IMR-90 (cell line): ENCODE measurements around the gene FMN1. TPM values are rescaled to one million over a fixed set of nuclear protein-coding genes. Genes with fewer than 3 reads are reported as not detected.

Experiments
- ATAC-seq: fragments of 200-7000 bp; cut with Tn5 transposase; 2 replicates; pipeline ENCODE4 v1.9.1; 2020; ENCODE audit warnings: low read depth, mild to moderate bottlenecking, moderate library complexity
- BruUV-seq: library from RNA; stranded (reverse); fragments of 400-500 nt; replicated peaks from 2 replicates; lab custom pipeline; 2021; lab: Mats Ljungman, UMichigan
- CTCF ChIA-PET: fragments of 300-600 bp; formaldehyde crosslinking; extraction: SDS; loops from one replicate; lab custom pipeline; 2021; ENCODE audit warnings: antibody characterized with exemption; lab: Yijun Ruan, JAX
- POLR2A ChIA-PET: fragments of 300-600 bp; sonication (Branson Sonifier 250); formaldehyde crosslinking; loops from one replicate; lab custom pipeline; 2022; ENCODE audit warnings: antibody characterized with exemption; ENCODE audit not compliant: unreplicated experiment; lab: Charles Lee
- DNase-seq: peaks from one replicate; pipeline ENCODE4 v3.0.0; 2013
- H2AFZ ChIP-seq: replicated peaks from 2 replicates; pipeline ENCODE3; 2013; ENCODE audit warnings: low read length, mild to moderate bottlenecking; ENCODE audit not compliant: poor library complexity
- H2AK5ac ChIP-seq: 2 replicates; pipeline ENCODE4 v1.6.1; 2013; ENCODE audit warnings: low read depth, low read length, inconsistent platforms
- H2AK9ac ChIP-seq: replicated peaks from 2 replicates; pipeline ENCODE3; 2013; ENCODE audit warnings: mild to moderate bottlenecking, low read depth, low read length, moderate library complexity; ENCODE audit not compliant: poor library complexity
- H2BK120ac ChIP-seq: 2 replicates; pipeline ENCODE4 v1.6.1; 2013; ENCODE audit warnings: low read depth, low read length, inconsistent platforms
- H2BK15ac ChIP-seq: 3 replicates; pipeline ENCODE4 v1.6.1; 2013; ENCODE audit warnings: low read depth, low read length, inconsistent platforms
- H2BK20ac ChIP-seq: 2 replicates; pipeline ENCODE4 v1.6.1; 2013; ENCODE audit warnings: low read depth, mild to moderate bottlenecking, inconsistent platforms, low read length, moderate library complexity
- H2BK5ac ChIP-seq: 2 replicates; pipeline ENCODE4 v1.6.1; 2013; ENCODE audit warnings: mild to moderate bottlenecking, low read depth, low read length, inconsistent platforms; ENCODE audit not compliant: poor library complexity, severe bottlenecking
- H3K14ac ChIP-seq: replicated peaks from 2 replicates; pipeline ENCODE4 v1.6.1; 2013; ENCODE audit warnings: low read depth, low read length, inconsistent platforms
- H3K18ac ChIP-seq: 2 replicates; pipeline ENCODE4 v1.6.1; 2013; ENCODE audit warnings: low read depth, low read length, control low read depth
- H3K23ac ChIP-seq: 2 replicates; pipeline ENCODE4 v1.6.1; 2013; ENCODE audit warnings: low read depth, low read length, inconsistent platforms
- H3K27ac ChIP-seq: 2 replicates; pipeline ENCODE4 v1.5.1; 2013; ENCODE audit warnings: mild to moderate bottlenecking, control low read depth, low read length; ENCODE audit not compliant: insufficient read depth
- H3K27me3 ChIP-seq: 2 replicates; pipeline ENCODE4 v1.6.1; 2013; ENCODE audit warnings: low read length; ENCODE audit not compliant: control insufficient read depth, insufficient read depth
- H3K36me3 ChIP-seq: 2 replicates; pipeline ENCODE4 v1.6.1; 2013; ENCODE audit warnings: low read length, mixed read lengths; ENCODE audit not compliant: control insufficient read depth, insufficient read depth
- H3K4ac ChIP-seq: 2 replicates; pipeline ENCODE4 v1.6.1; 2013; ENCODE audit warnings: low read depth, low read length, inconsistent platforms
- H3K4me1 ChIP-seq: 2 replicates; pipeline ENCODE4 v1.6.1; 2013; ENCODE audit warnings: low read length, mixed read lengths; ENCODE audit not compliant: control insufficient read depth, insufficient read depth
- H3K4me2 ChIP-seq: 2 replicates; pipeline ENCODE4 v1.6.1; 2013; ENCODE audit warnings: low read depth, mild to moderate bottlenecking, control low read depth, low read length, moderate library complexity
- H3K4me3 ChIP-seq: 2 replicates; pipeline ENCODE4 v1.5.1; 2013; ENCODE audit warnings: low read depth, mild to moderate bottlenecking, control low read depth, low read length, moderate library complexity; ENCODE audit not compliant: insufficient read depth
- H3K56ac ChIP-seq: 2 replicates; pipeline ENCODE4 v1.6.1; 2013; ENCODE audit warnings: low read length, inconsistent platforms; ENCODE audit not compliant: insufficient read depth; ENCODE audit errors: extremely low read depth
- H3K79me1 ChIP-seq, 2 experiments: 2 replicates each; pipeline ENCODE4 v1.6.1; 2013; ENCODE audit warnings: low read length in 2 of 2, inconsistent platforms in 1 of 2, low read depth in 1 of 2
- H3K9ac ChIP-seq: 2 replicates; pipeline ENCODE4 v1.6.1; 2013; ENCODE audit warnings: low read depth, low read length, control low read depth
- H3K9me1 ChIP-seq: 2 replicates; pipeline ENCODE4 v1.6.1; 2013; ENCODE audit warnings: low read length, inconsistent platforms; ENCODE audit not compliant: insufficient read depth
- H3K9me3 ChIP-seq: 2 replicates; pipeline ENCODE4 v1.6.1; 2013; ENCODE audit warnings: low read length; ENCODE audit not compliant: control insufficient read depth, insufficient read depth
- H4K20me1 ChIP-seq: 2 replicates; pipeline ENCODE4 v1.6.1; 2013; ENCODE audit warnings: low read length, inconsistent platforms; ENCODE audit not compliant: insufficient read depth
- H4K5ac ChIP-seq: 2 replicates; pipeline ENCODE4 v1.6.1; 2013; ENCODE audit warnings: mild to moderate bottlenecking, low read depth, low read length, control low read depth
- H4K8ac ChIP-seq, 2 experiments: 2 replicates each; pipeline ENCODE4 v1.6.1; 2013; ENCODE audit warnings: low read depth in 2 of 2, low read length in 2 of 2, control low read depth in 1 of 2, inconsistent platforms in 1 of 2
- H4K91ac ChIP-seq: 2 replicates; pipeline ENCODE4 v1.6.1; 2013; ENCODE audit warnings: low read depth, low read length, inconsistent platforms; ENCODE audit not compliant: insufficient read depth
- BHLHE40 ChIP-seq: fragments of 150-350 bp; IDR thresholded peaks from 2 replicates; pipeline ENCODE4 v1.6.1; 2016; ENCODE audit warnings: mild to moderate bottlenecking, low read depth, low read length
- RCOR1 ChIP-seq: IDR thresholded peaks from 2 replicates; pipeline ENCODE4 v1.6.1; 2012; ENCODE audit warnings: mild to moderate bottlenecking, low read length, improper control_type of control experiment; ENCODE audit not compliant: insufficient replicate concordance
- WGBS, 2 experiments: methylation state at CpG; one replicate each; pipeline versions ENCODE4 v1.1.5 to v1.1.7; 2013; ENCODE audit warnings: missing lambda C conversion rate in 2 of 2; ENCODE audit not compliant: insufficient read length in 1 of 2; ENCODE audit errors: extremely low coverage in 2 of 2; 5-methylcytosine and 5-hydroxymethylcytosine counted together
- dilution Hi-C: fragments of 300-500 bp; cut with HindIII; formaldehyde crosslinking; loops from one replicate; pipeline ENCODE4 v1.14.3; 2018; ENCODE audit warnings: low sequenced_read_pairs; ENCODE audit not compliant: unreplicated experiment
- in situ Hi-C: fragments of 300-500 bp; cut with MboI; formaldehyde crosslinking; loops from 3 replicates; pipeline ENCODE4 v1.14.3; 2019; ENCODE audit warnings: low sequenced_read_pairs, inconsistent platforms, mixed read lengths
- intact Hi-C: fragments of 100-400 bp; cut with micrococcal nuclease; formaldehyde crosslinking; loops from 2 replicates; pipeline ENCODE4 v1.10.0; 2022
- polyA plus RNA-seq, 3 experiments: library from polyadenylated mRNA; depleted of rRNA; stranded (reverse); fragments of >200 nt; gene quantifications; 2 replicates each; pipeline ENCODE4 v1.2.3, GENCODE V29; 2012; ENCODE audit warnings: low replicate concordance in 1 of 3
- total RNA-seq: library from RNA; depleted of rRNA; stranded (reverse); fragments of >200 nt; gene quantifications from 2 replicates; pipeline ENCODE4 v1.2.3, GENCODE V29; 2012

The FMN1 gene
- total and polyA plus RNA-seq, 2 of the 4 experiments (the other 2 are of a cell fraction) = 7.3 to 17.6 TPM

DNA sequence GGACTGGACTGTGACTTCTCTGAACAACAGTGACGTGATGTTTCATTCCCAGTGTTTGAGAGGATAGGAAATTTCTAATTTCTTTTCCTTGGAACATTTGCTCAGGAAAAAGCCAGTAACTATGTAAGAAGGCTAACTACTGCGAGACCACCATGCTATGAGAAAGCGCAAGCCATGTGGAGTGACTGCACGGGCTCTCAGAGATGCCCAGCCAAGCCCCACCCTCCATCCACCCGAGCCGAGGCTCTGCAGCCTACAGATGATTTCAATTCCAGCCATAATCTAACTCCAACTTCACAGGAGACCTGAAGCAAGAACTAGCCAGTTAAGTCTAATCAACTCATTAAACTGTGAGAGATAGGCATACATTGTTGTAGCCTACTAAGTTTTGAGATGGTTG lies 352.4 kb downstream of the FMN1 start:
- Histone ChIP-seq H4K91ac (peak overlapping the region; percentile 96), H3K4me3 (no peak overlapping the region), H3K4ac (peak overlapping the region; percentile 92), H4K20me1 (no peaks in the 10 kb centered on the region), H4K5ac (peak overlapping the region; percentile 83), H4K8ac (peak overlapping the region; percentile 81 to 82), H2AK9ac (no peak overlapping the region), H3K9me1 (peaks cover 20% of the 10 kb centered on the region), H2BK20ac (peak overlapping the region; percentile 93), H3K18ac (peak overlapping the region; percentile 77), H3K14ac (peak overlapping the region; percentile 89), H3K23ac (peak overlapping the region; percentile 67), H2BK15ac (peak overlapping the region; percentile 29; the same call in 2 of the 3 replicates), H3K4me2 (no peak overlapping the region), H3K27me3 (no peaks in the 10 kb centered on the region), H3K36me3 (peaks cover under 1% of the 10 kb centered on the region), H3K56ac (peak overlapping the region; percentile 37; the same call in 1 of the 2 replicates), H3K27ac (peak overlapping the region; percentile 81), H3K4me1 (peaks cover 16% of the 10 kb centered on the region), H3K9ac (0 out of 2 replicates have a peak overlapping the region, but pooled peaks have one; percentile 16), H2BK5ac (peak overlapping the region; percentile 100), H2AK5ac (peak overlapping the region; percentile 96), H2BK120ac (peak overlapping the region; percentile 84), H3K9me3 (peaks cover 2% of the 10 kb centered on the region; the same call in 1 of the 2 replicates), H3K79me1 (peaks cover 46 to 66% of the 10 kb centered on the region in 2 experiments), H2AFZ (no peak overlapping the region)
- 100% methylated on average over 1 of the region's 6 CpGs; no CpG with 5 or more reads in 1 of the 2 experiments for WGBS, 2 experiments
- in situ Hi-C loops (loop anchor here (10.0 kb wide), 1 partner anchor 273 kb away; no protein-coding TSS in a partner anchor), intact Hi-C loops (loop anchor here (5.0 kb wide), 2 partner anchors 120 to 180 kb away; no protein-coding TSS in a partner anchor), dilution Hi-C loops (no loop called here)
- ChIA-PET CTCF (no interaction called here), POLR2A (no interaction called here)
- no peak for TF ChIP-seq RCOR1
- TF ChIP-seq BHLHE40 = no peak
- no TSS peak for BruUV-seq
- DNase-seq (no peak), ATAC-seq (no peak)
